Measurements from ENCODE around the gene FUT2. TPM values are rescaled to one million over a fixed set of nuclear protein-coding genes. Genes with fewer than 3 reads are reported as not detected.
A peak's percentile ranks its signal among the peaks of the same experiment; 100 is the strongest.

The FUT2 gene
- total and polyA plus RNA-seq, 2 of the 13 experiments (the other 11 are each of a cell fraction or from before 2014, with no cell fraction given): 0.07 TPM; not detected in 1

GRCh38 chr19:48674921-48675824 is 20.6 kb upstream of the FUT2 start (continued):
- TF ChIP-seq, protein P1, sequence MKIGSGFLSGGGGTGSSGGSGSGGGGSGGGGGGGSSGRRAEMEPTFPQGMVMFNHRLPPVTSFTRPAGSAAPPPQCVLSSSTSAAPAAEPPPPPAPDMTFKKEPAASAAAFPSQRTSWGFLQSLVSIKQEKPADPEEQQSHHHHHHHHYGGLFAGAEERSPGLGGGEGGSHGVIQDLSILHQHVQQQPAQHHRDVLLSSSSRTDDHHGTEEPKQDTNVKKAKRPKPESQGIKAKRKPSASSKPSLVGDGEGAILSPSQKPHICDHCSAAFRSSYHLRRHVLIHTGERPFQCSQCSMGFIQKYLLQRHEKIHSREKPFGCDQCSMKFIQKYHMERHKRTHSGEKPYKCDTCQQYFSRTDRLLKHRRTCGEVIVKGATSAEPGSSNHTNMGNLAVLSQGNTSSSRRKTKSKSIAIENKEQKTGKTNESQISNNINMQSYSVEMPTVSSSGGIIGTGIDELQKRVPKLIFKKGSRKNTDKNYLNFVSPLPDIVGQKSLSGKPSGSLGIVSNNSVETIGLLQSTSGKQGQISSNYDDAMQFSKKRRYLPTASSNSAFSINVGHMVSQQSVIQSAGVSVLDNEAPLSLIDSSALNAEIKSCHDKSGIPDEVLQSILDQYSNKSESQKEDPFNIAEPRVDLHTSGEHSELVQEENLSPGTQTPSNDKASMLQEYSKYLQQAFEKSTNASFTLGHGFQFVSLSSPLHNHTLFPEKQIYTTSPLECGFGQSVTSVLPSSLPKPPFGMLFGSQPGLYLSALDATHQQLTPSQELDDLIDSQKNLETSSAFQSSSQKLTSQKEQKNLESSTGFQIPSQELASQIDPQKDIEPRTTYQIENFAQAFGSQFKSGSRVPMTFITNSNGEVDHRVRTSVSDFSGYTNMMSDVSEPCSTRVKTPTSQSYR (CRISPR knock-in tag; IDR thresholded peaks at IDR 0.05; ENCODE audit: borderline replicate concordance): no peak
- TF ChIP-seq ZNF124 (CRISPR knock-in tag; IDR thresholded peaks at IDR 0.05) (no peak), MAF1 (CRISPR knock-in tag; IDR thresholded peaks at IDR 0.05; ENCODE audit: borderline replicate concordance) (no peak), ZNF629 (CRISPR knock-in tag; conservative IDR thresholded peaks at IDR 0.05) (no peak), GMEB2 (CRISPR knock-in tag; IDR thresholded peaks at IDR 0.05; ENCODE audit: low read depth) (no peak), ZNF501 (CRISPR knock-in tag; IDR thresholded peaks at IDR 0.05) (peak; percentile 80), MIER3 (CRISPR knock-in tag; IDR thresholded peaks at IDR 0.05; ENCODE audit: borderline replicate concordance) (no peak), TP53 (CRISPR knock-in tag; conservative IDR thresholded peaks at IDR 0.05) (no peak), PHF20 (CRISPR knock-in tag; IDR thresholded peaks at IDR 0.05) (no peak; the same call in 1 of the 2 replicates), ZNF33B (CRISPR knock-in tag; IDR thresholded peaks at IDR 0.05) (no peak), ZFP36 (IDR thresholded peaks at IDR 0.05; ENCODE audit: borderline replicate concordance, low read depth, low read length, partially characterized antibody) (no peak), PITX1 (CRISPR knock-in tag; IDR thresholded peaks at IDR 0.05) (no peak), TBL1XR1 (IDR thresholded peaks at IDR 0.05; ENCODE audit: borderline replicate concordance, low read length, partially characterized antibody) (no peak), BHLHE40 (IDR thresholded peaks at IDR 0.05; ENCODE audit: low read length) (no peak), AGO2 (optimal IDR thresholded peaks at IDR 0.05; ENCODE audit: low read depth, low read length) (no peak), SOX6 (IDR thresholded peaks at IDR 0.05) (no peak), SOX6 (CRISPR knock-in tag; IDR thresholded peaks at IDR 0.05) (peak; percentile 47; the same call in 1 of the 2 replicates), CHD4 (IDR thresholded peaks at IDR 0.05; ENCODE audit: borderline replicate concordance, low read length) (no peak), ELK4 (CRISPR knock-in tag; IDR thresholded peaks at IDR 0.05; ENCODE audit: borderline replicate concordance) (no peak), ELF4 (CRISPR knock-in tag; IDR thresholded peaks at IDR 0.05; ENCODE audit: borderline replicate concordance) (no peak)
- TF ChIP-seq, protein P2, sequence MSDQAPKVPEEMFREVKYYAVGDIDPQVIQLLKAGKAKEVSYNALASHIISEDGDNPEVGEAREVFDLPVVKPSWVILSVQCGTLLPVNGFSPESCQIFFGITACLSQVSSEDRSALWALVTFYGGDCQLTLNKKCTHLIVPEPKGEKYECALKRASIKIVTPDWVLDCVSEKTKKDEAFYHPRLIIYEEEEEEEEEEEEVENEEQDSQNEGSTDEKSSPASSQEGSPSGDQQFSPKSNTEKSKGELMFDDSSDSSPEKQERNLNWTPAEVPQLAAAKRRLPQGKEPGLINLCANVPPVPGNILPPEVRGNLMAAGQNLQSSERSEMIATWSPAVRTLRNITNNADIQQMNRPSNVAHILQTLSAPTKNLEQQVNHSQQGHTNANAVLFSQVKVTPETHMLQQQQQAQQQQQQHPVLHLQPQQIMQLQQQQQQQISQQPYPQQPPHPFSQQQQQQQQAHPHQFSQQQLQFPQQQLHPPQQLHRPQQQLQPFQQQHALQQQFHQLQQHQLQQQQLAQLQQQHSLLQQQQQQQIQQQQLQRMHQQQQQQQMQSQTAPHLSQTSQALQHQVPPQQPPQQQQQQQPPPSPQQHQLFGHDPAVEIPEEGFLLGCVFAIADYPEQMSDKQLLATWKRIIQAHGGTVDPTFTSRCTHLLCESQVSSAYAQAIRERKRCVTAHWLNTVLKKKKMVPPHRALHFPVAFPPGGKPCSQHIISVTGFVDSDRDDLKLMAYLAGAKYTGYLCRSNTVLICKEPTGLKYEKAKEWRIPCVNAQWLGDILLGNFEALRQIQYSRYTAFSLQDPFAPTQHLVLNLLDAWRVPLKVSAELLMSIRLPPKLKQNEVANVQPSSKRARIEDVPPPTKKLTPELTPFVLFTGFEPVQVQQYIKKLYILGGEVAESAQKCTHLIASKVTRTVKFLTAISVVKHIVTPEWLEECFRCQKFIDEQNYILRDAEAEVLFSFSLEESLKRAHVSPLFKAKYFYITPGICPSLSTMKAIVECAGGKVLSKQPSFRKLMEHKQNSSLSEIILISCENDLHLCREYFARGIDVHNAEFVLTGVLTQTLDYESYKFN (CRISPR knock-in tag; conservative IDR thresholded peaks at IDR 0.05): no peak
